ENCODE data around the gene MACROD2.

DNA sequence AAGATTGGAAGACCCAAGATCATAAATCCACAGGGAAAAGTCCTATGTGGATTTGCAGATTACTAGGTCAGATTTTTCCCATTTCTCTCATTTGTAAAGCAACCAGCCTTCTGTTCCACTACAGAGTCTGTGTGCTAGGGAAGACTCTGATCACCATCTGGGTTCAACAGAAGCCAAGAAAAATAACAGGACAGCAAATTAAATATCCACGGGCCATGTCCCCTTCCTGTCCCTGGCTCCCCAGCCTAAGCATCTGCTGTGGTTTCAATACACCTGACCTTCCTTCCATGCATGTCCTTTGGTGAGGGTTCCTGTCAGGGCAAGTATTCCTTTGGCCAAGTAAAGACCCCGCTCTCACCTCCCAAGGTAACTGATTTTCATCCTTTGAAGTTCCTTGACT lies 2019.1 kb downstream of the MACROD2 start:
- no peak for TF ChIP-seq GLIS3 (CRISPR knock-in tag; IDR thresholded peaks at IDR 0.05)
- TF ChIP-seq TOX (CRISPR knock-in tag; IDR thresholded peaks at IDR 0.05; ENCODE audit: borderline replicate concordance) = no peak
- TF ChIP-seq, protein P1, sequence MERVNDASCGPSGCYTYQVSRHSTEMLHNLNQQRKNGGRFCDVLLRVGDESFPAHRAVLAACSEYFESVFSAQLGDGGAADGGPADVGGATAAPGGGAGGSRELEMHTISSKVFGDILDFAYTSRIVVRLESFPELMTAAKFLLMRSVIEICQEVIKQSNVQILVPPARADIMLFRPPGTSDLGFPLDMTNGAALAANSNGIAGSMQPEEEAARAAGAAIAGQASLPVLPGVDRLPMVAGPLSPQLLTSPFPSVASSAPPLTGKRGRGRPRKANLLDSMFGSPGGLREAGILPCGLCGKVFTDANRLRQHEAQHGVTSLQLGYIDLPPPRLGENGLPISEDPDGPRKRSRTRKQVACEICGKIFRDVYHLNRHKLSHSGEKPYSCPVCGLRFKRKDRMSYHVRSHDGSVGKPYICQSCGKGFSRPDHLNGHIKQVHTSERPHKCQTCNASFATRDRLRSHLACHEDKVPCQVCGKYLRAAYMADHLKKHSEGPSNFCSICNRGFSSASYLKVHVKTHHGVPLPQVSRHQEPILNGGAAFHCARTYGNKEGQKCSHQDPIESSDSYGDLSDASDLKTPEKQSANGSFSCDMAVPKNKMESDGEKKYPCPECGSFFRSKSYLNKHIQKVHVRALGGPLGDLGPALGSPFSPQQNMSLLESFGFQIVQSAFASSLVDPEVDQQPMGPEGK (CRISPR knock-in tag; IDR thresholded peaks at IDR 0.05; ENCODE audit: borderline replicate concordance) = no peak
- TF ChIP-seq RARB (CRISPR knock-in tag; IDR thresholded peaks at IDR 0.05) = no peak
- no peak for TF ChIP-seq ZFP30 (CRISPR knock-in tag; IDR thresholded peaks at IDR 0.05)
- no peak for TF ChIP-seq ARNTL (CRISPR knock-in tag; IDR thresholded peaks at IDR 0.05; ENCODE audit: borderline replicate concordance, low read depth)
- no peak for TF ChIP-seq ZFP3 (CRISPR knock-in tag; IDR thresholded peaks at IDR 0.05)
- no peak for TF ChIP-seq BACH2 (CRISPR knock-in tag; IDR thresholded peaks at IDR 0.05; ENCODE audit: borderline replicate concordance)
- no peak for TF ChIP-seq ZNF8 (CRISPR knock-in tag; IDR thresholded peaks at IDR 0.05)
- no peak for TF ChIP-seq ZNF70 (CRISPR knock-in tag; IDR thresholded peaks at IDR 0.05)
